Measurements from ENCODE around the gene PABPC1L. TPM values are rescaled to one million over a fixed set of nuclear protein-coding genes. Genes with fewer than 3 reads are reported as not detected.

The PABPC1L gene
- total and polyA plus RNA-seq, 2 of the 13 experiments (the other 11 are each of a cell fraction or from before 2014, with no cell fraction given), result 30.8 to 252 TPM

DNA sequence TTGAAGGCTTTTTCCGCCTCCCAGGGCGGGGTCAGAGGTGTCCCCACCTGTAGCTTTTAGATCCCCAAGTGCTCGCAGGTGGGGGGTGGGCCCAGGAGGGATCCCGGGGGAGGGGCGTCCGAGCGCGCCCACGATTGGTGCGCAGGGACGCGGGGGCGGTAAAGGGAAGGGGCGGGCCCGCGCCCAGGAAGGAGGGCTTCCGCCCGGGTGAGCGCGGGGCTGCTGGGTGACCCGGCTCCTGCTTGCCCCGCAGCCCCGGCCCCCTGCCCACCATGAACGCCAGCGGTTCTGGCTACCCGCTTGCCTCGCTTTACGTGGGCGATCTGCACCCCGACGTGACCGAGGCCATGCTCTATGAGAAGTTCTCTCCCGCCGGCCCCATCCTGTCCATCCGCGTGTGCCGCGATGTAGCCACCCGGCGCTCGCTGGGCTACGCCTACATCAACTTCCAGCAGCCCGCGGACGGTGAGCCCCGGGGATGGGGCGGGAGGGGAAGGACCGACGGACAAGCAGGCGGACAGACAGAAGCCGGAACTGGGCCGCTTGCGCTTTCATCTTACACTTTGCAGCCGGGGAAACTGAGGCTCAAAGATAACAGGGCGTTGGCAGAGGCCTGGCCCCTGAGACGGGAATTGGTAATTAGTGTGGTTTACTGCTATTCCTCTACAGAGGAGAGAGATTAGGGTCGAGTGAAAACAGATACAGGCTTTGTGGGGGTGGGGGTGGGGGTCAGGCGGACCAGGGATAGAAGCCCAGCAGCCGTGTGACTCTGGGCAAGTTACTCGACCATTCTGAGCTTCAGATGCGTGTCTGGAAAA is at the start of gene PABPC1L (continued):
- TF ChIP-seq MAZ (IDR thresholded peaks at IDR 0.05; ENCODE audit: borderline replicate concordance, low read depth, low read length), result peak; percentile 69; the same call in 1 of the 2 replicates
- peak; percentile 45 for TF ChIP-seq MAZ (CRISPR knock-in tag; IDR thresholded peaks at IDR 0.05; ENCODE audit: low read depth)
- no peak for TF ChIP-seq ZNF619 (CRISPR knock-in tag; IDR thresholded peaks at IDR 0.05)
- TF ChIP-seq SIX1 (CRISPR knock-in tag; IDR thresholded peaks at IDR 0.05; ENCODE audit: borderline replicate concordance), result no peak
- TF ChIP-seq, protein P1, sequence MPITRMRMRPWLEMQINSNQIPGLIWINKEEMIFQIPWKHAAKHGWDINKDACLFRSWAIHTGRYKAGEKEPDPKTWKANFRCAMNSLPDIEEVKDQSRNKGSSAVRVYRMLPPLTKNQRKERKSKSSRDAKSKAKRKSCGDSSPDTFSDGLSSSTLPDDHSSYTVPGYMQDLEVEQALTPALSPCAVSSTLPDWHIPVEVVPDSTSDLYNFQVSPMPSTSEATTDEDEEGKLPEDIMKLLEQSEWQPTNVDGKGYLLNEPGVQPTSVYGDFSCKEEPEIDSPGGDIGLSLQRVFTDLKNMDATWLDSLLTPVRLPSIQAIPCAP (CRISPR knock-in tag; IDR thresholded peaks at IDR 0.05; ENCODE audit: low read depth), result no peak; the same call in 1 of the 2 replicates
- 0 out of 2 replicates have a peak, but pooled peaks have one; percentile 61 for TF ChIP-seq ZNF232 (CRISPR knock-in tag; IDR thresholded peaks at IDR 0.05; ENCODE audit: borderline replicate concordance)
- TF ChIP-seq, protein P2, sequence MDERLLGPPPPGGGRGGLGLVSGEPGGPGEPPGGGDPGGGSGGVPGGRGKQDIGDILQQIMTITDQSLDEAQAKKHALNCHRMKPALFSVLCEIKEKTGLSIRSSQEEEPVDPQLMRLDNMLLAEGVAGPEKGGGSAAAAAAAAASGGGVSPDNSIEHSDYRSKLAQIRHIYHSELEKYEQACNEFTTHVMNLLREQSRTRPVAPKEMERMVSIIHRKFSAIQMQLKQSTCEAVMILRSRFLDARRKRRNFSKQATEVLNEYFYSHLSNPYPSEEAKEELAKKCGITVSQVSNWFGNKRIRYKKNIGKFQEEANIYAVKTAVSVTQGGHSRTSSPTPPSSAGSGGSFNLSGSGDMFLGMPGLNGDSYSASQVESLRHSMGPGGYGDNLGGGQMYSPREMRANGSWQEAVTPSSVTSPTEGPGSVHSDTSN (CRISPR knock-in tag; IDR thresholded peaks at IDR 0.05), result no peak
- TF ChIP-seq ZBTB8A (CRISPR knock-in tag; IDR thresholded peaks at IDR 0.05; ENCODE audit: borderline replicate concordance, low read depth), result 0 out of 2 replicates have a peak, but pooled peaks have one; percentile 74
- TF ChIP-seq, protein P3, sequence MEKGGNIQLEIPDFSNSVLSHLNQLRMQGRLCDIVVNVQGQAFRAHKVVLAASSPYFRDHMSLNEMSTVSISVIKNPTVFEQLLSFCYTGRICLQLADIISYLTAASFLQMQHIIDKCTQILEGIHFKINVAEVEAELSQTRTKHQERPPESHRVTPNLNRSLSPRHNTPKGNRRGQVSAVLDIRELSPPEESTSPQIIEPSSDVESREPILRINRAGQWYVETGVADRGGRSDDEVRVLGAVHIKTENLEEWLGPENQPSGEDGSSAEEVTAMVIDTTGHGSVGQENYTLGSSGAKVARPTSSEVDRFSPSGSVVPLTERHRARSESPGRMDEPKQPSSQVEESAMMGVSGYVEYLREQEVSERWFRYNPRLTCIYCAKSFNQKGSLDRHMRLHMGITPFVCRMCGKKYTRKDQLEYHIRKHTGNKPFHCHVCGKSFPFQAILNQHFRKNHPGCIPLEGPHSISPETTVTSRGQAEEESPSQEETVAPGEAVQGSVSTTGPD (CRISPR knock-in tag; IDR thresholded peaks at IDR 0.05), result no peak
- peak; percentile 71 for TF ChIP-seq HDAC2 (CRISPR knock-in tag; IDR thresholded peaks at IDR 0.05)
- TF ChIP-seq, protein P4, sequence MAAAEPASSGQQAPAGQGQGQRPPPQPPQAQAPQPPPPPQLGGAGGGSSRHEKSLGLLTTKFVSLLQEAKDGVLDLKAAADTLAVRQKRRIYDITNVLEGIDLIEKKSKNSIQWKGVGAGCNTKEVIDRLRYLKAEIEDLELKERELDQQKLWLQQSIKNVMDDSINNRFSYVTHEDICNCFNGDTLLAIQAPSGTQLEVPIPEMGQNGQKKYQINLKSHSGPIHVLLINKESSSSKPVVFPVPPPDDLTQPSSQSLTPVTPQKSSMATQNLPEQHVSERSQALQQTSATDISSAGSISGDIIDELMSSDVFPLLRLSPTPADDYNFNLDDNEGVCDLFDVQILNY (CRISPR knock-in tag; conservative IDR thresholded peaks at IDR 0.05), result peak; percentile 66
- TF ChIP-seq, protein P5, sequence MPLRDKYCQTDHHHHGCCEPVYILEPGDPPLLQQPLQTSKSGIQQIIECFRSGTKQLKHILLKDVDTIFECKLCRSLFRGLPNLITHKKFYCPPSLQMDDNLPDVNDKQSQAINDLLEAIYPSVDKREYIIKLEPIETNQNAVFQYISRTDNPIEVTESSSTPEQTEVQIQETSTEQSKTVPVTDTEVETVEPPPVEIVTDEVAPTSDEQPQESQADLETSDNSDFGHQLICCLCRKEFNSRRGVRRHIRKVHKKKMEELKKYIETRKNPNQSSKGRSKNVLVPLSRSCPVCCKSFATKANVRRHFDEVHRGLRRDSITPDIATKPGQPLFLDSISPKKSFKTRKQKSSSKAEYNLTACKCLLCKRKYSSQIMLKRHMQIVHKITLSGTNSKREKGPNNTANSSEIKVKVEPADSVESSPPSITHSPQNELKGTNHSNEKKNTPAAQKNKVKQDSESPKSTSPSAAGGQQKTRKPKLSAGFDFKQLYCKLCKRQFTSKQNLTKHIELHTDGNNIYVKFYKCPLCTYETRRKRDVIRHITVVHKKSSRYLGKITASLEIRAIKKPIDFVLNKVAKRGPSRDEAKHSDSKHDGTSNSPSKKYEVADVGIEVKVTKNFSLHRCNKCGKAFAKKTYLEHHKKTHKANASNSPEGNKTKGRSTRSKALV (CRISPR knock-in tag; IDR thresholded peaks at IDR 0.05), result peak; percentile 83
- TF ChIP-seq ZFP36L1 (CRISPR knock-in tag; IDR thresholded peaks at IDR 0.05), result 0 out of 2 replicates have a peak, but pooled peaks have one; percentile 28
- TF ChIP-seq BCL6 (CRISPR knock-in tag; IDR thresholded peaks at IDR 0.05), result peak; percentile 55; the same call in 1 of the 2 replicates
- TF ChIP-seq, protein P6, sequence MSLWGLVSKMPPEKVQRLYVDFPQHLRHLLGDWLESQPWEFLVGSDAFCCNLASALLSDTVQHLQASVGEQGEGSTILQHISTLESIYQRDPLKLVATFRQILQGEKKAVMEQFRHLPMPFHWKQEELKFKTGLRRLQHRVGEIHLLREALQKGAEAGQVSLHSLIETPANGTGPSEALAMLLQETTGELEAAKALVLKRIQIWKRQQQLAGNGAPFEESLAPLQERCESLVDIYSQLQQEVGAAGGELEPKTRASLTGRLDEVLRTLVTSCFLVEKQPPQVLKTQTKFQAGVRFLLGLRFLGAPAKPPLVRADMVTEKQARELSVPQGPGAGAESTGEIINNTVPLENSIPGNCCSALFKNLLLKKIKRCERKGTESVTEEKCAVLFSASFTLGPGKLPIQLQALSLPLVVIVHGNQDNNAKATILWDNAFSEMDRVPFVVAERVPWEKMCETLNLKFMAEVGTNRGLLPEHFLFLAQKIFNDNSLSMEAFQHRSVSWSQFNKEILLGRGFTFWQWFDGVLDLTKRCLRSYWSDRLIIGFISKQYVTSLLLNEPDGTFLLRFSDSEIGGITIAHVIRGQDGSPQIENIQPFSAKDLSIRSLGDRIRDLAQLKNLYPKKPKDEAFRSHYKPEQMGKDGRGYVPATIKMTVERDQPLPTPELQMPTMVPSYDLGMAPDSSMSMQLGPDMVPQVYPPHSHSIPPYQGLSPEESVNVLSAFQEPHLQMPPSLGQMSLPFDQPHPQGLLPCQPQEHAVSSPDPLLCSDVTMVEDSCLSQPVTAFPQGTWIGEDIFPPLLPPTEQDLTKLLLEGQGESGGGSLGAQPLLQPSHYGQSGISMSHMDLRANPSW (CRISPR knock-in tag; IDR thresholded peaks at IDR 0.05; ENCODE audit: borderline replicate concordance), result 0 out of 2 replicates have a peak, but pooled peaks have one; percentile 73
- no peak for TF ChIP-seq SMYD3 (CRISPR knock-in tag; IDR thresholded peaks at IDR 0.05)
- peak; percentile 50; the same call in 1 of the 2 replicates for TF ChIP-seq KMT2A (CRISPR knock-in tag; IDR thresholded peaks at IDR 0.05)
- TF ChIP-seq ZSCAN30 (CRISPR knock-in tag; IDR thresholded peaks at IDR 0.05), result peak; percentile 89
- TF ChIP-seq ZNF292 (CRISPR knock-in tag; IDR thresholded peaks at IDR 0.05; ENCODE audit: borderline replicate concordance, low read depth), result no peak

Data from HepG2 (cell line).